ENCODE measurements around the gene PPP1R37. TPM values are rescaled to one million over a fixed set of nuclear protein-coding genes. Genes with fewer than 3 reads are reported as not detected.
A peak's percentile ranks its signal among the peaks of the same experiment; 100 is the strongest.

PPP1R37 gene
- total RNA-seq, 2 experiments from 2014 or later = 13.3 to 15.3 TPM

- Mint-ChIP-seq H3K27me3 (no peaks in the 10 kb centered on the region), H3K9me3 (no peaks in the 10 kb centered on the region), H3K4me3 (no peak overlapping the region), H3K27ac (no peak overlapping the region), H3K36me3 (peaks cover 7% of the 10 kb centered on the region), H3K4me1 (peaks cover 5% of the 10 kb centered on the region)
- DNase-seq = no peak
These were observed 49.2 kb downstream of the PPP1R37 start for GRCh38 chr19:45142016-45142725.

GRCh38 chr19:45142726-45143110 lies 49.7 kb downstream of the PPP1R37 start:
- H3K36me3 Mint-ChIP-seq = peaks cover 7% of the 10 kb centered on the region
- H3K4me3 Mint-ChIP-seq = no peak overlapping the region
- H3K4me1 Mint-ChIP-seq = peaks cover 4% of the 10 kb centered on the region
- no peaks in the 10 kb centered on the region for H3K27me3 Mint-ChIP-seq
- no peaks in the 10 kb centered on the region for H3K9me3 Mint-ChIP-seq
- H3K27ac Mint-ChIP-seq = no peak overlapping the region
- DNase-seq = no peak

GRCh38 chr19:45144431-45145269 lies 51.7 kb downstream of the PPP1R37 start:
- no peak overlapping the region for H3K4me3 Mint-ChIP-seq
- peaks cover 7% of the 10 kb centered on the region for H3K36me3 Mint-ChIP-seq
- H3K27me3 Mint-ChIP-seq = no peaks in the 10 kb centered on the region
- no peak overlapping the region for H3K27ac Mint-ChIP-seq
- DNase-seq = no peak
- no peaks in the 10 kb centered on the region for H3K9me3 Mint-ChIP-seq
- H3K4me1 Mint-ChIP-seq = peaks cover 10% of the 10 kb centered on the region

GRCh38 chr19:45145270-45146189 lies 52.6 kb downstream of the PPP1R37 start:
- Mint-ChIP-seq H3K27me3 (no peaks in the 10 kb centered on the region), H3K36me3 (peaks cover 7% of the 10 kb centered on the region), H3K4me1 (peaks cover 10% of the 10 kb centered on the region), H3K4me3 (no peak overlapping the region), H3K27ac (no peak overlapping the region), H3K9me3 (no peaks in the 10 kb centered on the region)
- no peak for DNase-seq

GRCh38 chr19:45146251-45146650 lies 53.3 kb downstream of the PPP1R37 start:
- no peak for DNase-seq
- H3K27me3 Mint-ChIP-seq = no peaks in the 10 kb centered on the region
- H3K27ac Mint-ChIP-seq = no peak overlapping the region
- H3K4me1 Mint-ChIP-seq = peaks cover 10% of the 10 kb centered on the region
- H3K36me3 Mint-ChIP-seq = peaks cover 7% of the 10 kb centered on the region
- no peaks in the 10 kb centered on the region for H3K9me3 Mint-ChIP-seq
- H3K4me3 Mint-ChIP-seq = no peak overlapping the region

GRCh38 chr19:45146741-45147205 lies 53.8 kb downstream of the PPP1R37 start:
- peaks cover 13% of the 10 kb centered on the region for H3K4me1 Mint-ChIP-seq
- H3K36me3 Mint-ChIP-seq = peaks cover 12% of the 10 kb centered on the region
- no peak overlapping the region for H3K4me3 Mint-ChIP-seq
- H3K9me3 Mint-ChIP-seq = no peaks in the 10 kb centered on the region
- no peak for DNase-seq
- H3K27me3 Mint-ChIP-seq = peaks cover 5% of the 10 kb centered on the region
- H3K27ac Mint-ChIP-seq = no peak overlapping the region

GRCh38 chr19:45147835-45148676 lies 55.1 kb downstream of the PPP1R37 start:
- Mint-ChIP-seq H3K4me3 (no peak overlapping the region), H3K27ac (no peak overlapping the region), H3K9me3 (no peaks in the 10 kb centered on the region), H3K36me3 (peaks cover 10% of the 10 kb centered on the region), H3K27me3 (peaks cover 11% of the 10 kb centered on the region), H3K4me1 (peaks cover 17% of the 10 kb centered on the region)
- DNase-seq = no peak

- peaks cover 12% of the 10 kb centered on the region for H3K36me3 Mint-ChIP-seq
- peaks cover 21% of the 10 kb centered on the region for H3K4me1 Mint-ChIP-seq
These were observed 56.1 kb downstream of the PPP1R37 start for GRCh38 chr19:45149129-45149528.

GRCh38 chr19:45150180-45150579 lies 57.2 kb downstream of the PPP1R37 start:
- peaks cover 12% of the 10 kb centered on the region for H3K36me3 Mint-ChIP-seq
- H3K4me1 Mint-ChIP-seq = peaks cover 25% of the 10 kb centered on the region
- DNase-seq = no peak
- peaks cover 28% of the 10 kb centered on the region for H3K27me3 Mint-ChIP-seq
- no peak overlapping the region for H3K27ac Mint-ChIP-seq
- H3K4me3 Mint-ChIP-seq = no peak overlapping the region
- no peaks in the 10 kb centered on the region for H3K9me3 Mint-ChIP-seq

More at GRCh38 chr19:45149129-45149528, 56.1 kb downstream of the PPP1R37 start:
- no peak for DNase-seq
- no peak overlapping the region for H3K4me3 Mint-ChIP-seq
- H3K27ac Mint-ChIP-seq = no peak overlapping the region
- H3K9me3 Mint-ChIP-seq = no peaks in the 10 kb centered on the region
- peaks cover 20% of the 10 kb centered on the region for H3K27me3 Mint-ChIP-seq

- Mint-ChIP-seq H3K36me3 (peaks cover 12% of the 10 kb centered on the region), H3K4me3 (no peak overlapping the region), H3K27me3 (peaks cover 33% of the 10 kb centered on the region), H3K4me1 (peaks cover 25% of the 10 kb centered on the region), H3K9me3 (no peaks in the 10 kb centered on the region), H3K27ac (no peak overlapping the region)
- no peak for DNase-seq
These were observed 57.8 kb downstream of the PPP1R37 start for GRCh38 chr19:45150751-45151281.

GRCh38 chr19:45151320-45151719 lies 58.3 kb downstream of the PPP1R37 start:
- no peak overlapping the region for H3K4me3 Mint-ChIP-seq
- no peaks in the 10 kb centered on the region for H3K9me3 Mint-ChIP-seq
- no peak overlapping the region for H3K27ac Mint-ChIP-seq
- peaks cover 12% of the 10 kb centered on the region for H3K36me3 Mint-ChIP-seq
- H3K27me3 Mint-ChIP-seq = peaks cover 33% of the 10 kb centered on the region
- peaks cover 25% of the 10 kb centered on the region for H3K4me1 Mint-ChIP-seq
- DNase-seq = no peak

- Mint-ChIP-seq H3K4me1 (peaks cover 25% of the 10 kb centered on the region), H3K27ac (no peak overlapping the region), H3K36me3 (peaks cover 12% of the 10 kb centered on the region), H3K9me3 (no peaks in the 10 kb centered on the region), H3K27me3 (peaks cover 33% of the 10 kb centered on the region), H3K4me3 (no peak overlapping the region)
- DNase-seq = no peak
These were observed 59.0 kb downstream of the PPP1R37 start for GRCh38 chr19:45151821-45152503.

GRCh38 chr19:45152504-45153338 lies 59.7 kb downstream of the PPP1R37 start:
- peaks cover 33% of the 10 kb centered on the region for H3K27me3 Mint-ChIP-seq
- H3K9me3 Mint-ChIP-seq = no peaks in the 10 kb centered on the region
- H3K36me3 Mint-ChIP-seq = peaks cover 12% of the 10 kb centered on the region
- peak; percentile 58 for DNase-seq
- peak overlapping the region; percentile 40 for H3K4me3 Mint-ChIP-seq
- peak overlapping the region; percentile 27 for H3K27ac Mint-ChIP-seq
- H3K4me1 Mint-ChIP-seq = peaks cover 25% of the 10 kb centered on the region

Data from activated naive CD8-positive, alpha-beta T cell treated with anti-CD3 and anti-CD28 coated beads for 36 hours (primary cell).